ENCODE results near the gene SLC32A1.

GRCh38 chr20:38764567-38765318 lies 40.5 kb downstream of the SLC32A1 start:
- TF ChIP-seq CTCF (IDR thresholded peaks at IDR 0.05), result no peak
- no peak for TF ChIP-seq ZNF263 (CRISPR knock-in tag; IDR thresholded peaks at IDR 0.05; ENCODE audit: low read depth)
- TF ChIP-seq SP1 (CRISPR knock-in tag; conservative IDR thresholded peaks at IDR 0.05), result no peak
- no peak for TF ChIP-seq ZNF396 (CRISPR knock-in tag; IDR thresholded peaks at IDR 0.05; ENCODE audit: borderline replicate concordance)
- no peak for TF ChIP-seq ZNF121 (CRISPR knock-in tag; IDR thresholded peaks at IDR 0.05)
- TF ChIP-seq JUN (CRISPR knock-in tag; IDR thresholded peaks at IDR 0.05), result no peak
- TF ChIP-seq SOX15 (CRISPR knock-in tag; IDR thresholded peaks at IDR 0.05), result no peak
- TF ChIP-seq NR3C1 (CRISPR knock-in tag; conservative IDR thresholded peaks at IDR 0.05; ENCODE audit: low read depth), result no peak
- no peak for TF ChIP-seq E2F5 (CRISPR knock-in tag; IDR thresholded peaks at IDR 0.05)
- no peak for TF ChIP-seq FOXP1 (CRISPR knock-in tag; IDR thresholded peaks at IDR 0.05; ENCODE audit: borderline replicate concordance)

Data from WTC11 (cell line).